NCI-H1417 (cell line): ENCODE data around the gene VDAC1.
"Not testable (repeated sequence)": the region's sequence is repeated elsewhere in the genome, so short reads cannot be mapped to it uniquely, and the experiment has no call there.

Experiments
- DNase-seq, 3 experiments: peaks; one replicate each; lab custom pipeline; 2025; lab: John Stamatoyannopoulos, UW

The VDAC1 gene, protein sequence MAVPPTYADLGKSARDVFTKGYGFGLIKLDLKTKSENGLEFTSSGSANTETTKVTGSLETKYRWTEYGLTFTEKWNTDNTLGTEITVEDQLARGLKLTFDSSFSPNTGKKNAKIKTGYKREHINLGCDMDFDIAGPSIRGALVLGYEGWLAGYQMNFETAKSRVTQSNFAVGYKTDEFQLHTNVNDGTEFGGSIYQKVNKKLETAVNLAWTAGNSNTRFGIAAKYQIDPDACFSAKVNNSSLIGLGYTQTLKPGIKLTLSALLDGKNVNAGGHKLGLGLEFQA

GRCh38 chr5:134004626-134005416 lies at the start of gene VDAC1:
TSS of gene VDAC1 (minus strand) at chr5:134004975. CDS start at chr5:133993012, 11,963 bp downstream.
- DNase-seq, result peak; percentile 73 to 93 (median 87)

GRCh38 chr5:134053840-134054338 lies 49.1 kb upstream of the VDAC1 start:
- peak in 2 of 3 experiments; percentile 34 to 70 for DNase-seq

- no peak for DNase-seq
These were observed 48.6 kb upstream of the VDAC1 start for GRCh38 chr5:134053314-134053839.

GRCh38 chr5:134051305-134051704 lies 46.5 kb upstream of the VDAC1 start:
- no peak for DNase-seq

GRCh38 chr5:134048864-134049263 lies 44.1 kb upstream of the VDAC1 start:
- no peak for DNase-seq

DNA sequence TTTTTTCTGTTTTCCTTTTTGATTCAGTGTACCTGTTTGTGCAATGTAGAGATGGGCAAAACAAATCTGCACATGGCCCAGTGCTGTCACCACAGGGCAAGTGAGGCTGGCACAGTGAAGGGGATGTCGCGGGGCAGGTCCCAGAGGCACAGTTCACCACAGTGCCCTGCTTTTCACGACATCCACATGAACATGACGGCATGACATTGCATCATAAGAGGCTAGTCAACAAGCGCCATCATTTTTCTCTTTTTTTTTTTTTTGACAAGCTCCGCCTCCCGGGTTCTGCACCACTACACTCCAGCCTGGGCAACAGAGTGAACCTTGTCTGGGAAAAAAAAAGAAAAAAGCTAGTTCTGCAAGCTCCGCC lies 42.9 kb upstream of the VDAC1 start:
- DNase-seq, result no peak

- DNase-seq, result peak in 2 of 3 experiments; percentile 4 to 43
These were observed 42.3 kb upstream of the VDAC1 start for GRCh38 chr5:134046801-134047686.

DNA sequence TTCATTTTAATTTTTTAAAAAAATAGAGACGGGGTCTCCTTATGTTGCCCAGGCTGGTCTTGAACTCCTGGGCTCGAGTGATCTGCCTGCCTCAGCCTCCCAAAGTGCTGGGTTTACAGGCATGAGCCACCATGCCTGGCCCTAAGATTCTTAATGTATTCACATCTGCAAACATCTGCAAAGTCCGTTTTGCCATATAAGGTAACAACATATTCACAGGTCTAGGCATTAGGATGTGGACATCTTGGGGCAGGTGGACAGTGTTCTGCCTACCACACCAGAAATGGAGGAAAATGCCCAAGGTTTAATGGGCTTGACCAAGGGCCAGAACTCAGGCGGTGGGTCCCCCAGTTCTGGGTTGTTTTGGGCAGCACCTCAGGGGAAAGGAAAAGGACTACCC lies 41.6 kb upstream of the VDAC1 start:
- no peak for DNase-seq

GRCh38 chr5:134043793-134044792 lies 39.3 kb upstream of the VDAC1 start:
- no peak for DNase-seq

DNA sequence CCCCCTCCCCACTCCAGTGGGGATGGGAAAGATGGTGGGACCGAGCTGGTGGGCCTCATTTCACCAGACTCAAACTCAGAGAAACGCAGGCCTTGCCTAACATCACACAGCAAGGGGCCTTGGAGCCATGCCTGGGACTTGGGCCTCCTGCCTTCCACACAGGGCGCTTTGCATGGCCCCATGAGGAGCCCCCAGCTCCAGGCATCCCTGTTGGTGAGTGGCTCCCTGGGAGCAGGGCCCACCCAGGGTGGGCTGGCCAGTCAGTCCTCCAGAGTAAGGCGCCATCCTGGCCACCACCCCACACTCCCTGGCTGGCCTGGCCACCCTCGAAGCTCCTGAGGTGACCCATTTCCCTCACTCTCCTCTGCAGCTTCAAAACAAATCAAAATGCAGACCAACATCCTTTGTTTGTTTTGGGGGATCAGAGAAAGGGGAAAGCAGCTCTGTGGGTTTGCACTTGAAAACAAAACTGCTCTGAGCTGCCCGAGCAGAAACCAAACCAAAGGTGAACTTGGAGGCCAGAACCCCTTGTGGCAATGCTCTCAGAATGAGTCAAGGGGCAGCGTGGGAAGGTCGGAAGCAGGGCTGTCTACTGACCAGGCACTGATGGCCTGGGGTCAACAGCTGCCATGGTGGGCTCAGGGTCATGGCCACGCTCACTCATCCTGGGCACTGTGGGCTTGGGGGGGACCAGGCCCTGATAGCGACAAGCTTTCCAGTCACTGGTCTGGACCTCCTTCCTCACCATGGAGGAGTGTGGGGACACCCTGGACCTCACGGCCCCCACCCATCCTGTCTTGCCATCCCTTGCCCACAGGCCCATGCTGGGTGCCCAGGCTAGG lies 37.0 kb upstream of the VDAC1 start:
- DNase-seq, result no peak

DNA sequence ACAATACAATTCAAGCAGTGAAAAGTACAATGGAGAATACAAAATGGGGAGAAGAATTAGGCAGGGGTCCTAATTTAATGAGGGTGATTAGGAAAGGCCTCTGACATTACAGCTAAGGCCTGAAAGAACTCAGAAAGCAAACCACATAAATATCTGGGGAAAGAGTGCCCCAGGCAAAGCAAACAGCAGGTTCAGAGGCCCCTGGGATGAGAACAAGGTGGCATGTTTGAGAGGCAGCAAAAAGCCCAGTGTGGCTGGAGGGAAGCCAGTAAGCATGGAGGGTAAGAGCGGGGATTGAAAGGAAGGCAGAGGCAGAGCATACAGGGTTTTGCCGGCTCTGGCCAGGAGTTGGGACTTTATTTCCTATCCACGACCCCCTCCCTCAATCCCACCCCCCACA lies 33.4 kb upstream of the VDAC1 start:
- peak in 2 of 3 experiments; percentile 18 to 54 for DNase-seq

GRCh38 chr5:134037160-134037559 lies 32.4 kb upstream of the VDAC1 start:
- no peak for DNase-seq

DNA sequence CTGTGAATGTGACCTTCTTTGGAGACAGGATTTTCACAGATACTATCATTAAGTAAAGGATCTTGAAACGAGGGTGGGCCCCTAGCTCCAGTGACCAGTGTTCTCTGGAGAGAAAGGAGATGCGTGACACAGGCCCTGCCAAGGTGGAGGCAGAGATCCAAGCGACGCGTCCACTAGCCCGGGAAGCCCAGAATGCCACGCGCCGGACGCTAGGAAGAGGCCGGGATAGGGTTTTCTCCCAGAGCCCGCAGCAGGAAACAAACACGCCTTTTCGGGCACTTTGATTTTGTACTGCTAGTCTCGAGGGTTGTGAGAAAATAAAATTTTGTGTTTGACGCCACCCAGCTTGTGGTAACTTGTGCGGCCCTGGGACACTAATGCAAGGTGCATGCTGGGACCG lies 29.6 kb upstream of the VDAC1 start:
- DNase-seq, result no peak

DNA sequence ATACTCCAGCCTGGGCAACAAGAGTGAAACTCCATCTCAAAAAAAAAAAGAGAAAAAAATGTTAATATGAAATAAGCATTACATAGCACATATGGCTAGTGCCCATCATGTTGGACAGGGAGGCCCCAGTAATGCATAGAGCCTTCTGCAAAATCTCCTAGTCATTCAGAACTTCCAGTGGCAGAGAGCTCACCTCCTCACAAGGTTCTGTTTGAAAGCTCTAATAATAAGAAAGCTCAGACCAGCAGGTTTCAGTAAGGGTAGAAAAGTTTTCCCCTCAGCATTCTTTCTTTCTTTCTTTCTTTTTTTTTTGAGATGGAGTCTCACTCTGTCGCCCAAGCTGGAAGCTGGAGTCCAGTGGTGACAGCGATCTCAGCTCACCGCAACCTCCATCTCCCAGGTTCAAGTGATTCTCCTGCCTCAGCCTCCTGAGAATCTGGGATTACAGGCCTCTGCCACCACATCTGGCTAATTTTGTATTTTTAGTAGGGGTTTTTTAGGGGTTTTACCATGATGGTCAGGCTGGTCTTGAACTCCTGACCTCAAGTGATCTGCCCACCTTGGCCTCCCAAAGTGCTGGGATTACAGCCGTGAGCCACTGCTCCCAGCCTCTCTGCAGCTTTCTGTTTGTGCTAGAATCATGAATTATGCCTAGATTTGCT lies 25.7 kb upstream of the VDAC1 start:
- DNase-seq, result not testable (repeated sequence)

- DNase-seq, result no peak
These were observed 24.4 kb upstream of the VDAC1 start for GRCh38 chr5:134029156-134029555.

DNA sequence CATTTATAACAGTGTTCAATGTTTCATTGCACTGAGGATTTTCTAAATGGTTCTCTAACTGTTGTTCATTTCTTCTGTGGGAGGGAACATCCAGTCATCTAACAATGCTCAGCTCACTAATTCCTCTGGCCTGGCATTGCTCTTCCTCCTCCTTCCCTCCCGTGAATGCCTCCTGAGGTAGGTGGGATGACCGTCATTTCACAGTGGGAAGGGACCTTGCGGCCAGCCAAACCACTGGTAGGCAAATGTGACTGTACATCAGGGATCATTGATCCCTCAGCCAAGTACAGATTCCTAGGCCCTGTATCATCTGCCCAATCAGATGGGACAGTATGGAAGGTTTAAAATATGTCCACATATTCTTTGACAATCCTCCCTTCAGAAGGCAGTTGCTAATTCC lies 23.7 kb upstream of the VDAC1 start:
- DNase-seq, result no peak

DNA sequence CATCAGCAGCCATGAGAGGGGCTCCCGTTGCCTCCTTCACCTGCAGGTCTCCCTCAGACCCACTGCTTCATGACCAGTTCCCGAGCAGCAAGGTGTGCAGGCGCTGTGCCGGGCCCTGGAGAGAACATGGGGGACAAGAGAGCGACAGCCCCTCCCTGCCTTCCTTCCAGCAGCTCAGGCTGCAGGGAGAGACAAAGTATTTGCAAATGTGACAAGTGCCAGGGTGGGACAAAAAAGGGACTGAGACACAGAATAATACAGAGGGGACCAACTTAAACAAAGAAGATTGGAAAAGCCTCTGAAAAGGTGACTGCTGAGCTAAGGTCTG lies 22.5 kb upstream of the VDAC1 start:
- no peak for DNase-seq

GRCh38 chr5:134026521-134027287 lies 21.9 kb upstream of the VDAC1 start:
- peak; percentile 12 to 60 (median 39) for DNase-seq

DNA sequence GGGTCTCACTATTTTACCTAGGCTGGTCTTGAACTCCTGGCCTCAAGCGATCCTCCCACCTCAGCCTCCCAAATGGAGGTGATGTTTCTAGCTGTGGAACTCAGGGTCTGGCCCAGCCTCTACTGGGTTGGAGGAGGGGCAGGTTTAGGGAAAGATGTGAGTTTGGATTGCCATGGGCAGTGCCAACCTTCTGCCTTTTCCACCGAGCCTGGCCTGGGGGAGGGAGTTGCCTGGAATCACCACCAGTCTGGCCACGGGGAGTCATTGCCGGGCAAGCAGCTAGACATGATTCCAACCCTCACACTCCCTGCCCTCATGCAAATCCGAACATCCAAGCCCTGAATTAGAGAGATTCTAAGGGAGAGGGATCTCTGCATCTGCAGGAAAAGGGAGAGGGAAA lies 21.0 kb upstream of the VDAC1 start:
- no peak for DNase-seq
